ENCODE results near the gene ZNF784. TPM values are rescaled to one million over a fixed set of nuclear protein-coding genes. Genes with fewer than 3 reads are reported as not detected.

The ZNF784 gene
- total and polyA plus RNA-seq, 2 of the 8 experiments (the other 6 are each of a cell fraction or from before 2014, with no cell fraction given) = 6.5 to 8.0 TPM

GRCh38 chr19:55619286-55619685 lies 5.1 kb downstream of the ZNF784 start (continued):
- TF ChIP-seq CHD7 (IDR thresholded peaks at IDR 0.05; ENCODE audit: insufficient replicate concordance, low read length) = no peak
- no peak for TF ChIP-seq EZH2 (IDR thresholded peaks at IDR 0.05; ENCODE audit: low read depth, low read length, severe bottlenecking)
- TF ChIP-seq RBBP5 (IDR thresholded peaks at IDR 0.05; ENCODE audit: borderline replicate concordance, low read depth, low read length) = no peak
- no peak for TF ChIP-seq POU5F1 (IDR thresholded peaks at IDR 0.05; ENCODE audit: low read depth, low read length)
- no peak for TF ChIP-seq CEBPB (IDR thresholded peaks at IDR 0.05; ENCODE audit: low read depth, low read length)
- no peak for TF ChIP-seq SIX5 (IDR thresholded peaks at IDR 0.05; ENCODE audit: low read depth, low read length)
- TF ChIP-seq EP300 (IDR thresholded peaks at IDR 0.05; ENCODE audit: borderline replicate concordance in 1 of 2, low read depth in 2 of 2, low read length in 2 of 2) = no peak
- no peak for TF ChIP-seq SUZ12 (IDR thresholded peaks at IDR 0.05; ENCODE audit: low read length)
- TF ChIP-seq RXRA (IDR thresholded peaks at IDR 0.05; ENCODE audit: insufficient read depth, low read depth, low read length) = no peak
- no peak for TF ChIP-seq RFX5 (IDR thresholded peaks at IDR 0.05; ENCODE audit: borderline replicate concordance, low read depth, low read length)
- TF ChIP-seq ASH2L (IDR thresholded peaks at IDR 0.05; ENCODE audit: low read length) = no peak
- TF ChIP-seq CHD1 (IDR thresholded peaks at IDR 0.05; ENCODE audit: low read depth, low read length) = no peak
